GM19397 (cell line): ENCODE results near the gene NCR1.
"Not testable (repeated sequence)": the region's sequence is repeated elsewhere in the genome, so short reads cannot be mapped to it uniquely, and the experiment has no call there.

Experiments used
- ATAC-seq: cut with Tn5 transposase; IDR thresholded peaks from one replicate; pipeline ENCODE4 v1.9.1; 2021; ENCODE audit warnings: mild to moderate bottlenecking, moderate library complexity; ENCODE audit not compliant: unreplicated experiment

The NCR1 gene

DNA sequence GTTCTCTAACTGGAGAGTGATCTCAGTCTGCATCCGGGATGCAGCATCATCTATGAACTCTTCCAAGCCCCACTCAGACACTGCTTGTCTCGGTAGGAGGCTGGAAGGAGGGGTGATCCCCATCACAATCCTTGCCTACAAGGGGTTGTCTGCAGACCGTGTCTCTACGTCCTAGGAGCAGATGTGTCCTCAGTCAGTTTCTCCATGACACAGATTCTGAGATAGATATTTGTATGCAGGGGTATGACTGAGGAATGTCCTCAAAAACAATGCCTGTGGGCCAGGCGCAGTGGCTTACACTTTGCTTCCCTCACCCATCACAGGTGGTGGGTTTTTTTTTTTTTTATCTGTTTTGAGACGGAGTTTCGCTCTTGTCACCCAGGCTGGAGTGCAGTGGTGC is 871 bp downstream of the NCR1 start:
- no peak for ATAC-seq

DNA sequence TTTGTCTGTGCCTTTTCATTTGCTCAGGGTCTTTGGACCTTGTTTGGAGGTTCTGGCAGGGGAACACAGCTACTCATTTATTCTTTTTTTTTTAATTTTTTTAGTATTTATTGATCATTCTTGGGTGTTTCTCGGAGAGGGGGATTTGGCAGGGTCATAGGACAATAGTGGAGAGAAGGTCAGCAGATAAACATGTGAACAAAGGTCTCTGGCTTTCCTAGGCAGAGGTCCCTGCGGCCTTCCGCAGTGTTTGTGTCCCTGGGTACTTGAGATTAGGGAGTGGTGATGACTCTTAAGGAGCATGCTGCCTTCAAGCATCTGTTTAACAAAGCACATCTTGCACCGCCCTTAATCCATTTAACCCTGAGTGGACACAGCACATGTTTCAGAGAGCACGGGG is 2.0 kb downstream of the NCR1 start:
- ATAC-seq: not testable (repeated sequence)

DNA sequence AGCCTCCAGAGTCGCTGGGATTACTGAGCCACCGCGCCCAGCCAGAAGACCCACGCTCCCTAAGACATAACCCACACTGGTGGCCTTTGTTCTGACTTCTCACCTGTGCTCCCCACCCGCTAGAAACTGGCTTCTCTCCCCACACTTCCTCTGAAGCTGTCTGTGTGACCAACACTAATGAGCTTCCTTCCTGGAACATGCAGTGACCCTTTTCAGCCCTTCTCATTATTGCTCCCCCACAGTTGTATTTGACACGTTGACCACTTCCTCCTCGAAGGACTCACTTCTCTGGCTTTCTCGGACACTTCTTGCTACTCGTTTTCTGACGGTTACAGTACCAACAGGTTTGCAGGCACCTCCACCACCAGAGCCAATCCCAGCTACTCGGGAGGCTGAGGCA is 10.9 kb downstream of the NCR1 start:
- no peak for ATAC-seq

DNA sequence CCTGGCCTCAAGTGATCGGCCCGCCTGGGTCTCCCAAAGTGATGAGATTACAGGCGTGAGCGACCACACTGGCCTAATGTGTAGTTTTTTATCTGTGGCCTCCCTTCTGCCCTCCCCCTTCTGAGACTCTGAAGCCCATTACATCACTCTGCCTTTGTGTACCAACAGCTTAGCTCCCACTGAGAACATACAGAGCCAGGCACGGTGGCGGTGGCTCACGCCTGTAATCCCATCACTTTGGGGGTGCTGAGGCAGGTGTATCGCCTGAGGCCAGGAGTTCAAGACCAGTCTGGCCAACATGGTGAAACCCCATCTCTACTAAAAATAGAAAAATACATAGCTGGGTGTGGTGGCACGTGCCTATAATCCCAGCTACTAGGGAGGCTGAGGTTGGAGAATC is 12.6 kb downstream of the NCR1 start:
- no peak for ATAC-seq

DNA sequence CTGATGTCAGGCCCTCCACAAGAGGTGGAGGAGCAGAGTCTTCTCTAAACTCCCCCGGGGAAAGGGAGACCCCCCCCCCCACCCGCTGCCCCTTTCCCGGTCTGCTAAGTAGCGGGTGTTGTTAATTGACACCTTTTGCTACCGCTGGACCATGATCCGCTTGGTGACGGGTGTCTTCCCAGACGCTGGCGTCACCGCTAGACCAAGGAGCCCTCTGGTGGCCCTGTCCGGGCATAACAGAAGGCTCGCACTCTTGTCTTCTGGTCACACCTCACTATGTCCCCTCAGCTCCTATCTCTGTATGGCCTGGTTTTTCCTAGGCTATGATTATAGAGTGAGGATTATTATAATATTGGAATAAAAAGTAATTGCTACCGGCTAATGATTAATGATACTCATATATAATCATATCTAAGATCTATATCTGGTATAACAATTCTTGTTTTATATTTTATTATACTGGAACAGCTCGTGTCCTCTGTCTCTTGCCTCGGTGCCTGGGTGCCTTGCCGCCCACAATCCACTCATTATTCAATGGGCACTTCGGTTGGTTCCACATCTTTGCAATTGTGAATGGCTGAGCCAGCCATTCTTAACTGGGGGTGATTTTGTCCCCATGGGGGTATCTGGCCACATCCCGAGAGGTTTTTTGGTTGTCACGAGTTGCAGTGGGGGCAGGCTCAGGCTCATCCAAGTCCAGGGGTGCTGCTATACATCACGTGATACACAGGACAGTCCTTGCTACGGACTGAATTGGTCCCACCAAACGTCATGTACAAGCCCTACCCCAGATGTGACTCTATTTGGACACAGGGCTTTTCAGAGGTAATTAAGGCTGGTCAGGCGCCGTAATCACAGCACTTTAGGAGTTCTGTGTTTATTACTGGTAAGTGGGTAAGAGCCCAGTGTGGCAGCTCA is 14.0 kb downstream of the NCR1 start:
- ATAC-seq: not testable (repeated sequence)

DNA sequence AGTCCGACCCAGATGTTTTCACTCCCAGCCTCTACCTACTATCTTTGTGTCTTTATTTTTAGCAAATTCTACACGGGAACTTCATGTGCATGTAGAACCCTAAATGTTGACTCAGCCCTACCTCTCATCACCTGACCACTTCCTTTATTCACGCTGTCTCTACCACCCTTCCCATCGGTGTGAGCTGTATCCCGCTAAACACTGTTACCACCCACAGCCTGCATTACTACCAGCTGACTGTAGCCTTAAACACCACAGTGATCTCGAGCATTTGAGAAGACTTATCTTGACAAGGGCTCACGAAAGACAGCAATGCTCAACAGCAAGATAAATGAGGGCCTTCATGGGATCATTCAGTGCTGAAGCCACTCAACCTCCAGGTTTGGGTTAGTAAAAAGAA is 15.1 kb downstream of the NCR1 start:
- ATAC-seq: no peak

DNA sequence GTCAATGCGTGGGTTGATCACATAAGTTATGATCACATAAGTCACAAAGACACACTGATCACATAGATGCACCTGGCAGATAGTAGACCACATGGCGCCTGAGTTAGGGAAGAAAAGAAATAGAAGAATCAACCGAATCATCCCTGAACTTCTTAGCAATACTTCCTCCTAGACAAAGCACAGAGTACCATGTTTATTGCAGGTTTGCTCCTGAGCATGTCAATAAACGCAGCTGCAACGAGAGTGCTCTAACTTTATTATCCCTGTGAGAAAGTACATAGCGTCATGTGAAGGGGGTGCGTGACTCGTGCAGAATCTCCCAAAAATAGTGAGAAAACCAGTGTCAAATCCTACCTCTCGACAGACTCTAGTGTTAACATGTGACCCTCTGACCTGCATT is 17.3 kb downstream of the NCR1 start:
- no peak for ATAC-seq

DNA sequence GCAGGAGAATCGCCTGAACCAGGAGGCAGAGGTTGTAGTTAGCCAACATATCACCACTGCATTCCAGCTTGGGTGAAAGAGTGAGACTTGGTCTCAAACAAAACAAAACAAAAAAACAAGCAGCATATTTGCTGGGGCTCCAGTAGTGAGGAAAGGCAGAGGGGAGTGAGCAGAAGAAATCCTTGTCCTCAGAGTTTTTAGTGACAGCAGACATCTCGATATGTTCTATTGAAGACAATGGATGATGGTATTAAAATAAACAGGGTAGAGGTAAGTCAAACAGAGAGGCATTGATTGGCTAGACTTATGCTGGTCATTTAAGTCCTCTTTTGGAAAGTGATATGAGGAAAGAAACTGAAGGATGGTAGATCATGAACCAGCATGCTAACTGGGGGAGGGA is 22.4 kb downstream of the NCR1 start:
- ATAC-seq: no peak

DNA sequence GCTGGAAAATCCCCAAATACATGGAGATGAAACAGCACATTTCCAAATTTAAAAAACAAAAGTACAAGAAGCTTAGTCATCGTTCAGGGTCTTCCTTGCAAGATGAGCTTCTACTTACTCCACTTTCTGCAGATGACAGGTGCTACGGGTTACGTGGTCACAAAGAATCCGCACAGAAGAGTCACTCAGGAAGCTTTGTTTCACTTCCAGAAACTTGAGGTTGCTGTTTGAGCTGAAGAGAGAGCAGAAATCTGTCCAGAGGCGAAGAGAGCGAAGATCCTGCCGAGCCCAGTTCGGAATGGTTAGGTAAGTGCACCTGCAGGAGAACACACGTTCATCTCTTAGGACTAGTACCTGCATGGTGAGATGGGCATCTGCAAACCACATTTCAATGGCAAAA is 32.0 kb downstream of the NCR1 start:
- no peak for ATAC-seq

DNA sequence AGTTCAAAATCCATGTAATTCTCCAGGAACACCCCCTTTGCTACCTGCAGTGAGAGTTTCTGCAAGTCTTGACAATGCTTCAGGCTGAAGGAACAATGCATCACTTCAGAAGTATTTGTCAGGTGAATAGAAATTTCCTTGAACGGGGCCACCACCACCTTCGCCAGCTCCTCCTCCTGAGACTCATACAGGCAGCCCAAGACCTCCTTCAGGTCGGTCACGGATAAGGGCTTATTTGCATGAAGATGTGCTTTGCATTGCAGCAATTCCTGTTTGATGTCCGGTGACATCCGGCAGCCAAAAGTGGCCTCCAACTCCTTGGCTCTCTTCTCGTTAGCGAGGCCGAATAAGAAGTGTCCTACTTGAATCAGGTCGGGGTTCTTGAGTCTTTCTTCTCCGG is 33.0 kb downstream of the NCR1 start:
- ATAC-seq: no peak

DNA sequence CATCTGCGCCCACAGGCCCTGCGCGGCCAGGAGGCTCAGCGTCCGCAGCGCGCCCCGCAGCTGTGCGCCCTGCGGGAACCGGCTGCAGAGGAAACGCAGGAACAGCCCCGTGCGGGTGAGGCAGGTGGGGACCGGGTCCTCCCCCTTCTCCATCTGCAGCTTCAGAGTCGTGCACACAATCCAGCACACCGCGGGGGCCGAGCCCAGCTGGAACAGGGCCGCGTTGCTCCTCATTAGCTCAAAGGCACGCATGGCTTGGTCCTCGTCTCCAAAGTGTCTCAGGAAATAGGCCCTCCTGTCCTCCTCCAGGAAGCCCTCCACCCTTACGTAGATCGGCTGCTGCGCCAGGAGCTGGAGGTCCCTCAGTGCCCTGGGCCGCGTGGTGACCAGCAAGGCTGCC is 33.6 kb downstream of the NCR1 start:
- ATAC-seq: not testable (repeated sequence)

DNA sequence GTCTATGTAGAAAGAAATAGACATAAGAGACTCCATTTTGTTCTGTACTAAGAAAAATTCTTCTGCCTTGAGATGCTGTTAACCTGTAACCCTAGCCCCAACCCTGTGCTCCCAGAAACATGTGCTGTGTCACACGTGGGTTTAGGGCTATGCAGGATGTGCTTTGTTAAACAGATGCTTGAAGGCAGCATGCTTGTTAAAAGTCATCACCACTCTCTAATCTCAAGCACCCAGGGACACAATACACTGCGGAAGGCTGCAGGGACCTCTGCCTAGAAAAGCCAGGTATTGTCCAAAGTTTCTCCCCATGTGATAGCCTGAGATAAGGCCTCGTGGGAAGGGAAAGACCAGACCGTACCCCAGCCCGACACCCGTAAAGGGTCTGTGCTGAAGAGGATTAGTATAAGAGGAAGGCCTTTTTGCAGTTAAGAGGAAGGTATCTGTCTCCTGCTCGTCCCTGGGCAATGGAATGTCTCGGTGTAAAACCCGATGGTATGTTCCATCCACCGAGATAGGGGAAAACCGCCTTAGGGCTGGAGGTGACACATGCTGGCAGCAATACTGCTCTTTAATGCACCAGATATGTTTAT is 37.9 kb downstream of the NCR1 start:
- ATAC-seq: not testable (repeated sequence)

DNA sequence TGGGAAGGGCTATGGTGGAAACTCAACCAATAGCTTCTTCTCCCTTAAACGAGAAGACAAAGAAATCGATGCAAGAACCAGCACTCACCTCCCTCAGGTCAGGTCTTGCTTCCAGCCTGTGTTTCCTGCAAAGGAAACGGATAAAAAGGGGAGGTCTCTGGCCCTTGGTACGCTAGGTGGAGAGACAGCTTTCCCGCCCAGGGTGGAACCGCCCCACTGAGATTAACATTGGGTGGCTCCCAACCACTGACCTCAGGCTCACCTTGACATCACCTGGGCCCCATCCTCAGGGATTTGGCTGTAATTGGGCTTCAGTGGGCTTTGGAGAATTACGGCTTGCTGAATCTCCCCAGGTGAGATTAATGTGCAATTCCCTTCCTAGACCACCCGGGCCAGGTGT is 41.4 kb downstream of the NCR1 start, which contains the start of gene NLRP7:
TSS of gene NLRP7 (minus strand) at position 150 of the 400 bp plus-strand sequence.
- no peak for ATAC-seq

DNA sequence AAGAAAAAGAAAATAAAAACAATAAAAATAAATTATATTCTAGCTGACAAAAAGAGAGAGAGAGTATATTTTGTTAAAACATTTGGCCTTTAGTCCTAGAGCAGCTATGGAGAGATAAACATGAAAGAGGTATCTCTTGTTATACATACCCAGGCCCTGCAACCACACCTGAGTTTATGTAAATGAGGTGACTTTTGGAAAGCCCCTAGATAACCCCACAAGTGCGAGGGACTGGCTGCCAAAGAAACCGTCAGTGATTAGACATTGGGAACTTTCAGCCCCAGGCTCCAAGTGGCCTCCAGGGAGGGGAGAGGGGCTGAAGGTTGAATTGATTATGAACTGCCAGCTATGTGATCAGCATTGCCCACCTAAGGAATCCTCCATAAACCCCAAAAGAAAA is 43.5 kb downstream of the NCR1 start:
- no peak for ATAC-seq

DNA sequence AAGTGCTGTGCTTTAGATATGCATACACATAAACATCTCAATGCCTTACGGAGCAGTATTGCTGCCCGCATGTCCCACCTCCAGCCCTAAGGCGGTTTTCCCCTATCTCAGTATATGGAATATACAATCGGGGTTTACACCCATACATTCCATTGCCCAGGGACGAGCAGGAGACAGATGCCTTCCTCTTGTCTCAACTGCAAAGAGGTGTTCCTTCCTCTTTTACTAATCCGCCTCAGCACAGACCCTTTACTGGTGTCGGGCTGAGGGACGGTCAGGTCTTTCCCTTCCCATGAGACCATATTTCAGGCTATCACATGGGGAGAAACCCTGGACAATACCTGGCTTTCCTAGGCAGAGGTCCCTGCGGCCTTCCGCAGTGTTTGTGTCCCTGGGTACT is 44.6 kb downstream of the NCR1 start:
- ATAC-seq: not testable (repeated sequence)

DNA sequence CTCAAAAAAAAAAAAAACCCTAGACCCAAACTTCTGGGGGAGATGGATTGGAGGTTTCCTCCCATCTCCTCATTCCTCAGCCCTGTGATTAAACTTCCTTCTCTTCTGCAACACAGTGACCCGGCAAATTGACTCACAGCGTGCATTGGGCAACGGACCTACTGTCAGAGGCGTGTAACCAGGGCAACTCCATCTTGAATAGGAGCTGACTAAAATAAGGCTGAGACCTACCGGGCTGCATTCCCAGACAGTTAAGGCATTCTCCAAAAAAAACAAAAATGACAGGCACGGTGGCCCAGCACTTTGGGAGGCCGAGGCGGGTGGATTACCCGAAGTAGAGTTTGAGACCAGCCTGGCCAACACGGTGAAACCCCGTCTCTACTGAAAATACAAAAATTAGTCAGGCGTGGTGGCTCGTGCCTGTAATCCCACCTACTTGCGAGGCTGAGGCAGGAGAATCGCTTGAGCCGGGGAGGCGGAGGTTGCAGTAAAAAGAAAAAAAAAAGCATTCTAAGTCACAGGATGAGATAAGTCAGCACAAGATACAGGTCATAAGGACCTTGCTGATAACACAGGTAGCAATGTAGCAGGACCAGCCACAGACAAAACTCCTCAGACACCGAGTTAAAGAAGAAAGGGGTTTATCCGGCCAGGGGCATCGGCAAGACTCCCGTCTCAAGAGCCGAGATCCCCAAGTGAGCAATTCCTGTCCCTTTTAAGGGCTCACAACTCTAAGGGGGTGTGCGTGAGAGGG is 46.8 kb downstream of the NCR1 start:
- ATAC-seq: no peak

DNA sequence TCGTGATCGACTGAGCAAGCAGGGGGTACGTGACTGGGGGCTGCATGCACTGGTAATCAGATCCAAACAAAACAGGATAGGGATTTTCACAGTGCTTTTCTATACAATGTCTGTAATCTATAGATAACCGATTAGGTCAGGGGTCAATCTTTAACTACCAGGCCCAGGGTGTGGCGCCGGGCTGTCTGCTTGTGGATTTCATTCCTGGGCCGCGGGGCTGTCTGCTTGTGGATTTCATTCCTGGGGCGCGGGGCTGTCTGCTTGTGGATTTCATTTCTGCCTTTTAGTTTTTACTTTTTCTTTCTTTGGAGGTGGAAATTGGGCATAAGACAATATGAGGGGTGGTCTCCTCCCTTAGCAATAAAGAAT is 47.4 kb downstream of the NCR1 start:
- ATAC-seq: not testable (repeated sequence)

DNA sequence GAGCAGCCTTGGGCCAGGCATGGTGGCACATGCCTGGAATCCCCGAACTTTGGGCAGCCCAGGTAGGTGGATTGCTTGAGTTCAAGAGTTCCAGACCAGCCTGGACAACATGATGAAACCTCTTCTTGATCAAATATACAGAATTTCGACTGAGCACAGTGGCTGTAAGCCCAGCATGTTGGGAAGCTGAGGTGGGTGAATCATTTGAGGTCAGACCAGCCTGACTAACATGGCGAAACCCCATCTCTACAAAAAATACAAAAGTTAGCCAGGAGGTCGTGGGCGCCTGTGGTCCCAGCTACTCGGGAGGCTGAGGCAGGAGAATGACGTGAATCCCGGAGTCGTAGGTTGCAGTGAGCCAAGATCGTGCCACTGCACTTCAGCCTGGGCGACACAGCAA is 49.4 kb downstream of the NCR1 start:
- ATAC-seq: no peak

DNA sequence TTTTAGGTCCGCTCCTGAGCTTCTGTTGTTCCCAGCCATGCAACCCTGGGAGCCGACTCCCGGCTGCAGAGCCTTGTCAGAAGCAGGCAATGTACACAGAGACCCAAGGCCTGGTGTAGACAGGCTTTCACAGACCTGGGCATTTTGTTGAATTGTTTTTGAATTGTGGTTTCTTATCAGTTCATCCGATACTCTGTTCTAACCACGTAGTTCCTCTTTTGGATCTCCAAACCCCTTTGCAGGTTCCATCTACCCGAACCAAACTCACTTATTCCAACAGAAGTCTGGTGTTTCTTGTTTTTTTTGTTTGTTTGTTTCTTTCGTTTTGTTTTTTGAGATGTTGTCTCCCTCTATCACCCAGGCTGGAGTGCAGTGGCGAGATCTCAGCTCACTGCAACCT is 53.9 kb downstream of the NCR1 start:
- no peak for ATAC-seq
